Karpas-422 (cell line): ENCODE data around the gene PRRT3. TPM values are rescaled to one million over a fixed set of nuclear protein-coding genes. Genes with fewer than 3 reads are reported as not detected.
A peak's percentile ranks its signal among the peaks of the same experiment; 100 is the strongest.

ENCODE experiments used
- DNase-seq: peaks from one replicate; pipeline ENCODE4 v3.0.0-alpha.2; 2015
- H2AFZ ChIP-seq: fragments of 200-600 bp; sonication (generic); 2 replicates; pipeline ENCODE4 v1.6.1; 2014; ENCODE audit warnings: antibody characterized with exemption, low read length, mixed read lengths
- H3K27ac ChIP-seq: fragments of 200-600 bp; sonication (generic); 2 replicates; pipeline ENCODE4 v1.5.1; 2014; ENCODE audit warnings: mild to moderate bottlenecking, low read length, moderate library complexity
- H3K27me3 ChIP-seq: fragments of 200-600 bp; sonication (generic); 2 replicates; pipeline ENCODE4 v1.6.1; 2014; ENCODE audit warnings: low read length, mixed read lengths
- H3K36me3 ChIP-seq: fragments of 200-600 bp; sonication (generic); 2 replicates; pipeline ENCODE4 v1.6.1; 2014; ENCODE audit warnings: low read length, mixed read lengths; ENCODE audit not compliant: insufficient read depth
- H3K4me1 ChIP-seq: fragments of 200-600 bp; sonication (generic); 2 replicates; pipeline ENCODE4 v1.6.1; 2014; ENCODE audit warnings: mild to moderate bottlenecking, low read length, mixed read lengths
- H3K4me2 ChIP-seq: fragments of 200-600 bp; sonication (generic); 2 replicates; pipeline ENCODE4 v1.6.1; 2014; ENCODE audit warnings: low read length, low read depth, mild to moderate bottlenecking; ENCODE audit not compliant: poor library complexity, severe bottlenecking
- H3K4me3 ChIP-seq: fragments of 200-600 bp; sonication (generic); 2 replicates; pipeline ENCODE4 v1.5.1; 2014; ENCODE audit warnings: mild to moderate bottlenecking, antibody characterized with exemption, low read length, mixed read lengths
- H3K79me2 ChIP-seq: fragments of 200-600 bp; sonication (generic); 2 replicates; pipeline ENCODE4 v1.6.1; 2014; ENCODE audit warnings: mild to moderate bottlenecking, low read length, mixed read lengths
- H3K9ac ChIP-seq: fragments of 200-600 bp; sonication (generic); 2 replicates; pipeline ENCODE4 v1.6.0; 2014; ENCODE audit warnings: low read length
- H3K9me2 ChIP-seq: fragments of 200-600 bp; sonication (generic), shearing (Covaris generic); replicated peaks from 2 replicates; pipeline ENCODE4 v1.6.0; 2014; ENCODE audit warnings: mild to moderate bottlenecking, low read length, moderate library complexity; ENCODE audit not compliant: insufficient read depth
- H3K9me3 ChIP-seq: fragments of 300-700, 200-600 bp; sonication (generic); 2 replicates; pipeline ENCODE4 v1.6.1; 2014; ENCODE audit warnings: low read length, mixed read lengths
- H4K20me1 ChIP-seq: fragments of 200-600 bp; sonication (generic); 2 replicates; pipeline ENCODE4 v1.6.1; 2014; ENCODE audit warnings: mild to moderate bottlenecking, antibody characterized with exemption, low read length, low read depth; ENCODE audit not compliant: insufficient read depth
- total RNA-seq: library from RNA; depleted of rRNA; stranded (reverse); fragments of >200 nt; shearing (Covaris generic); gene quantifications from 2 replicates; pipeline ENCODE4 v1.2.3, GENCODE V29; 2014; ENCODE audit warnings: low replicate concordance

Gene PRRT3
- total RNA-seq, 1 experiment from 2014 or later, result 1.0 TPM

GRCh38 chr3:9917820-9918219, 34.4 kb downstream of the PRRT3 start:
- Histone ChIP-seq H3K27me3 (no peaks in the 10 kb centered on the region), H3K4me1 (no peaks in the 10 kb centered on the region), H3K9me3 (no peaks in the 10 kb centered on the region), H3K9me2 (no peaks in the 10 kb centered on the region), H3K4me2 (no peak overlapping the region), H3K9ac (no peak overlapping the region), H2AFZ (no peak overlapping the region), H3K27ac (no peak overlapping the region), H3K79me2 (no peaks in the 10 kb centered on the region), H3K36me3 (no peaks in the 10 kb centered on the region), H4K20me1 (no peaks in the 10 kb centered on the region), H3K4me3 (no peak overlapping the region)
- no peak for DNase-seq

GRCh38 chr3:9916734-9917680, 35.2 kb downstream of the PRRT3 start, which contains the start of gene IL17RC:
TSS of gene IL17RC (plus strand) at chr3:9917098. CDS start at chr3:9917316, 218 bp downstream.
- H3K4me1 ChIP-seq, result no peaks in the 10 kb centered on the region
- no peaks in the 10 kb centered on the region for H4K20me1 ChIP-seq
- no peak within 1 kb of the TSS; the same call in 1 of the 2 replicates for H3K4me3 ChIP-seq
- no peak within 1 kb of the TSS for H3K9ac ChIP-seq
- no peaks in the 10 kb centered on the region for H3K36me3 ChIP-seq
- H3K27ac ChIP-seq, result no peak within 1 kb of the TSS
- H3K9me2 ChIP-seq, result no peaks in the 10 kb centered on the region
- DNase-seq, result no peak
- H3K9me3 ChIP-seq, result no peaks in the 10 kb centered on the region
- H3K27me3 ChIP-seq, result no peaks in the 10 kb centered on the region
- no peak within 1 kb of the TSS for H3K4me2 ChIP-seq
- H3K79me2 ChIP-seq, result no peaks in the 10 kb centered on the region
- no peak within 1 kb of the TSS for H2AFZ ChIP-seq

- Histone ChIP-seq H3K79me2 (no peaks in the 10 kb centered on the region), H3K9me2 (no peaks in the 10 kb centered on the region), H3K9ac (no peak overlapping the region), H3K36me3 (no peaks in the 10 kb centered on the region), H3K4me3 (no peak overlapping the region), H3K4me1 (no peaks in the 10 kb centered on the region), H4K20me1 (no peaks in the 10 kb centered on the region), H3K4me2 (no peak overlapping the region), H3K27me3 (no peaks in the 10 kb centered on the region), H2AFZ (no peak overlapping the region), H3K9me3 (no peaks in the 10 kb centered on the region), H3K27ac (no peak overlapping the region)
- no peak for DNase-seq
These were observed 35.9 kb downstream of the PRRT3 start for GRCh38 chr3:9916346-9916733.

- H3K9me2 ChIP-seq, result no peaks in the 10 kb centered on the region
- H3K4me2 ChIP-seq, result no peak overlapping the region
- no peak overlapping the region for H3K4me3 ChIP-seq
- no peaks in the 10 kb centered on the region for H3K79me2 ChIP-seq
- no peak for DNase-seq
- no peak overlapping the region for H2AFZ ChIP-seq
- H3K9me3 ChIP-seq, result no peaks in the 10 kb centered on the region
- no peak overlapping the region for H3K27ac ChIP-seq
- no peaks in the 10 kb centered on the region for H3K36me3 ChIP-seq
- no peaks in the 10 kb centered on the region for H3K27me3 ChIP-seq
- H4K20me1 ChIP-seq, result no peaks in the 10 kb centered on the region
- H3K4me1 ChIP-seq, result no peaks in the 10 kb centered on the region
- no peak overlapping the region for H3K9ac ChIP-seq
These were observed 36.7 kb downstream of the PRRT3 start for GRCh38 chr3:9915254-9916141.

DNA sequence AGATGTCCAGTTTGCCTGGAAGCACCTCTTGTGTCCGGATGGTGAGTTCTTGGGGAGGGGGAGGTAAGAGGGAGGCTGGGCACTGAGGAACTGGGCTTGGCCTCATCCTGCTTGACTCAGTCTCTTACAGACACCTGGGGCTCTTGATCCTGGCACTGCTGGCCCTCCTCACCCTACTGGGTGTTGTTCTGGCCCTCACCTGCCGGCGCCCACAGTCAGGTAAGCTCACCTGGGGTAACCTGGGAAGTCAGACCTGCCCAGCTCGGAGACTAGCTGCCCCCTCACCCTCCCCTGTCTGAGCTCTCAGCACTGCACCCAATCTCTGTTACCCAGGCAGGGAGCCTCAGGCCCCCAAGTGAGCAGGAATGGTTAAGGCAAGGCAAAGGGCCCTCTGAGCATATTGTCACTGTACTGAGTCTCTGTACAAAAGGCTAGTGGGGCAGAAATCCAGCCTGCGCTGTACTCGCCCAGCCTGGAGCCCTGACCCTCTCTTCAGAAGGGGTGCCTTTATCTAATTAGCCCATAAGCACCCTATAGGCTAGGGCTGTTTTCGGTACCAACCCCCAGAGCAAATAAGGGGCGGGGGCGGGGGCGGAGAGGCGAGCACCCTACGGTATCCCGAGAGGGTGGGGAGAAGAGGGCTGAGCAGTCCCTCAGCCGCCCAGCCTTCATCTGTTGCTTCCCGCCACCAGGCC, 37.5 kb downstream of the PRRT3 start:
- H3K4me2 ChIP-seq, result no peak overlapping the region
- H3K27ac ChIP-seq, result no peak overlapping the region
- no peak for DNase-seq

GRCh38 chr3:9914011-9914410, 38.2 kb downstream of the PRRT3 start:
- Histone ChIP-seq H2AFZ (no peak overlapping the region), H3K27me3 (no peaks in the 10 kb centered on the region), H3K4me3 (no peak overlapping the region), H3K36me3 (no peaks in the 10 kb centered on the region), H3K9me2 (no peaks in the 10 kb centered on the region), H3K79me2 (no peaks in the 10 kb centered on the region), H3K27ac (no peak overlapping the region), H3K4me1 (no peaks in the 10 kb centered on the region), H3K9me3 (no peaks in the 10 kb centered on the region), H4K20me1 (no peaks in the 10 kb centered on the region), H3K9ac (no peak overlapping the region), H3K4me2 (no peak overlapping the region)
- peak; percentile 35 for DNase-seq

More for the DNA sequence above, 37.5 kb downstream of the PRRT3 start:
- H3K79me2 ChIP-seq, result no peaks in the 10 kb centered on the region
- H3K36me3 ChIP-seq, result no peaks in the 10 kb centered on the region
- H3K27me3 ChIP-seq, result no peaks in the 10 kb centered on the region
- no peaks in the 10 kb centered on the region for H3K9me2 ChIP-seq
- H3K4me3 ChIP-seq, result no peak overlapping the region
- no peaks in the 10 kb centered on the region for H3K4me1 ChIP-seq
- no peaks in the 10 kb centered on the region for H4K20me1 ChIP-seq
- H2AFZ ChIP-seq, result no peak overlapping the region
- H3K9me3 ChIP-seq, result no peaks in the 10 kb centered on the region
- no peak overlapping the region for H3K9ac ChIP-seq

DNA sequence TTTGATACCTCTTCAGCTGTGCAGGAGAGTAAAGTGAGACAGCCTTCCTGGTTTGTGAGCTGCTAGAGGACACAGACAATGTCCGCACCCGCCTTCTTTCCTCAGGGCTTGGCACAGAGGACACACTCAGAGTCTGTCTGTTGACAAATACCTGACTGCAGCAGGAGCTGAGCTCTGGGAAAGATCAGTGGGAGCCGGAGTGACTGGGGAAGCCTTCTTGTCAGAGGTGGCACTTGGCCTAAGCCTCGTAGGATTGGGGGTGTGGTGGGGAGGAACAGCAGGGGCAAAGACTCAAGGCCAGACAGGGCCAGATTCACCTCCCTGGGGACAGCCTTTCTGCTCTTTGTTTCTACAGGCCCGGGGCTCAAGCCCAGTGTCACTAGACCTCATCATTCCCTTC, 38.6 kb downstream of the PRRT3 start:
- Histone ChIP-seq H4K20me1 (no peaks in the 10 kb centered on the region), H3K79me2 (no peaks in the 10 kb centered on the region), H3K4me3 (no peak overlapping the region), H3K4me2 (no peak overlapping the region), H3K9me2 (no peaks in the 10 kb centered on the region), H3K4me1 (no peaks in the 10 kb centered on the region), H3K27me3 (no peaks in the 10 kb centered on the region), H2AFZ (no peak overlapping the region), H3K9ac (no peak overlapping the region), H3K36me3 (no peaks in the 10 kb centered on the region), H3K9me3 (no peaks in the 10 kb centered on the region), H3K27ac (no peak overlapping the region)
- DNase-seq, result no peak
